ENCODE results near the gene SLC7A14.
"Not testable (repeated sequence)": the region's sequence is repeated elsewhere in the genome, so short reads cannot be mapped to it uniquely, and the experiment has no call there.

SLC7A14 gene

DNA sequence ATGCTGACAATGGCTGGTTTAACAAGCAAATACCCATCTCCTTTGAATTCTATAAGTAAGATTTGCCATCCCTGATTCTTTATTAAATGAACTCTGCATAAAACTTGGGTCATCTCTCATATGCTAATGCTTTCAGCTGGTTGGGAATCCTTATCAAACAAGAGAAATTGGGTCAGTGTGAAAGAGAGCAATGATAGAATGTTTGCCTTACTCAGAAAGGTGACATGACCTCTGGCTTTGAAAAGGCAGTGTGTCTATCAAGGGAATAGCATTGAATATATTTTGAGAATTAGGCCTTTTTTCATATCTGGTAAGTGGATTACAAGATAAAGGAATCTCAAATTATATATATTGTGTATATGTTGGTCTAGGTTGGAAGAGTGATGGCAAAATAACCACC lies 8.7 kb upstream of the SLC7A14 start:
- DNase-seq (ENCODE audit: low read depth in 3 of 3, low spot score in 1 of 3) = no peak

DNA sequence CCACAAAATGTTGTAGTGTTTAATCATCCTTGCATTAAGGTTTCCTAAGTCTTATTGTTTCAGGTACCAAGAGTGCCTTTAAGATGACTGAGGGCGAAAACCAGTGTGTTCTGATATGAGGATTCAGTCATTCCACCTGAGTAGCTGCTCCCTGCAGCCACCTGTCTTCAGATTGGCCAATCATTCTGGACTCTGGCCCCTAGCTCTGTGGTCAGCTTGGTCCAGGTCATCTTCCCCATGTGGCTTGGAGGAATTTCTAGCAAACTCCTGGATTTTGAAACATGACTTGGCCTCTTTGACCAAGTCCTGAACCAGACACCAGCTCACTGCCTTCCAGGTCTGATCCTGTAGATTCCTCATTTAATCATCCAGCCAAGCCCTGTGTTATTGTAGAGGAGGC lies 7.8 kb upstream of the SLC7A14 start:
- no peak for DNase-seq (ENCODE audit: low read depth in 3 of 3, low spot score in 1 of 3)

GRCh38 chr3:170589113-170589512 lies 3.2 kb upstream of the SLC7A14 start:
- no peak for DNase-seq (ENCODE audit: low read depth in 3 of 3, low spot score in 1 of 3)

DNA sequence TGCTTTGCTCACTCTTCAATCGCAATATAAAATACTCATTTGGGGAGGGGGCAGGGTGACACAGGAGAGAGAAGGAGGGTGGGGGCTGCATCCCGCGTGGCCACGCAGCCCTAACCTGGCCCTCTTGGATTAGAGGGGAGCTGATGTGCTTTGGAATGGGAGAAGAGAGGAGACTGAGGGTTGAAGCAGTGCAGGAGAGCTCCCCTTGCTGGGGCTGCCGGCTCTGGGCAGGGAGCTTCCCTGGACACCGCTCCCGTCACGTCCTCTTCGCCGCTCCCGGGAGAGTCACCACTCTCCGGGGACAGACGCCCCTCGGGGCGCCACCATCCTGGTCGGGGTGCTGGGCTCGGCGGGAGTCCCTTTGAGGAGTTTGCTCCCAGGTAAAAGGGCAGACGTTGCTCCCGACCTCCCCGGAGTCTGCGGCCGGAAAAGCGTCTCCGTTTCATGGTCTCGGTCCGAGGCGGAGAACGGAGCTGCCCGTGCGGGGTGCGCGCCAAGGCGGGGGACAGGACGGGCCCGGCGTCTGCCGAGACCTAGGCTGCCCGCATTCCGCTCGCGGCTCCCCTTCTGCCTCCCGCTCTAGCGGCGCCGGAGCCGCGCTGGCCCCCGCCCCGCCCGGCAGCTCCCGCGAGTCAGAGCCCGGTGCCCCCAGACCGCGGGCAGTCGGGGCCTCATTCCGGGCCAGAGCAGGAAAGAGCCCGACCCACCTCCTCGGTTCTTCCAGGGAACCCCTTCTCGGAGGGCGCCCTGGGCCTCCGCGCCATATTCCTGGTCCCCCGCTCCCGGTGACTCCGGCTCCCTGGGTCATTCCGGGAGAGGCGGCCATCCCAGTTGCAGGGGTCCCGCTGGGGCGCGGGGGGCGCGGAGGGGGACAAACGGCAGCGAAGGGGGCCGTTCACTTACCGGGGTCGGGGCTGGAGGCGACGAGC lies 603 bp downstream of the SLC7A14 start:
- DNase-seq (ENCODE audit: low read depth in 3 of 3, low spot score in 1 of 3) = no peak

- peak in 1 of 3 donors; percentile 36 for DNase-seq (ENCODE audit: low read depth in 3 of 3, low spot score in 1 of 3)
These were observed 1.3 kb downstream of the SLC7A14 start for GRCh38 chr3:170584585-170585007.

DNA sequence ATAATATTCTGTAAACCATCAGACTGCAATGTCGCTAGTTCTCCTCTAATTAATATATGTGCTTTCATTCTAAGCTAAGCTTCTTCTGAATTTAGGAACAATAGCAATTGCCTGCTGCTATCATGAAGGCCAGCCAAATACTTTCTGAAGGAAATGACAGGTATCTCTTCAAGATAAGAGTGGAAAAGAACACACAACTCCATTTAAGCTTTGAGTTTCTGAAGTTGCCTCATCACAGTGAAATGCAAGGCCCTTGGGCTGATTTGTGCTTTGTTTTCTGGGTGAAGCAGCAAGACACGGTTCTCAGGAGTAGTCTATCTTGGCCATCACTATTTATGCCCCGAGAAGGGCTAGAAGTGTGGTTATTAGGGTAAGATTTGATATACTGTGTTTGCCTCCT lies 6.2 kb downstream of the SLC7A14 start:
- no peak for DNase-seq (ENCODE audit: low read depth in 3 of 3, low spot score in 1 of 3)

- no peak for DNase-seq (ENCODE audit: low read depth in 3 of 3, low spot score in 1 of 3)
These were observed 13.1 kb downstream of the SLC7A14 start for GRCh38 chr3:170572665-170573253.

DNA sequence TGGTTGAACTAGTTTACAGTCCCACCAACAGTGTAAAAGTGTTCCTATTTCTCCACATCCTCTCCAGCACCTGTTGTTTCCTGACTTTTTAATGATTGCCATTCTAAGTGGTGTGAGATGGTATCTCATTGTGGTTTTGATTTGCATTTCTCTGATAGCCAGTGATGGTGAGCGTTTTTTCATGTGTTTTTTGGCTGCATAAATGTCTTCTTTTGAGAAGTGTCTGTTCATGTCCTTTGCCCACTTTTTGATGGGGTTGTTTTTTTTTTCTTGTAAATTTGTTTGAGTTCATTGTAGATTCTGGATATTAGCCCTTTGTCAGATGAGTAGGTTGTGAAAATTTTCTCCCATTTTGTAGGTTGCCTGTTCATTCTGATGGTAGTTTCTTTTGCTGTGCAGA lies 18.3 kb downstream of the SLC7A14 start:
- DNase-seq (ENCODE audit: low read depth in 3 of 3, low spot score in 1 of 3) = not testable (repeated sequence)

GRCh38 chr3:170566413-170566812 lies 19.5 kb downstream of the SLC7A14 start:
- DNase-seq (ENCODE audit: low read depth in 3 of 3, low spot score in 1 of 3) = no peak

- no peak for DNase-seq (ENCODE audit: low read depth in 3 of 3, low spot score in 1 of 3)
These were observed 20.4 kb downstream of the SLC7A14 start for GRCh38 chr3:170565495-170565894.

GRCh38 chr3:170564664-170565063 lies 21.2 kb downstream of the SLC7A14 start:
- DNase-seq (ENCODE audit: low read depth in 3 of 3, low spot score in 1 of 3) = no peak

GRCh38 chr3:170563712-170564423 lies 22.0 kb downstream of the SLC7A14 start:
- no peak for DNase-seq (ENCODE audit: low read depth in 3 of 3, low spot score in 1 of 3)

DNA sequence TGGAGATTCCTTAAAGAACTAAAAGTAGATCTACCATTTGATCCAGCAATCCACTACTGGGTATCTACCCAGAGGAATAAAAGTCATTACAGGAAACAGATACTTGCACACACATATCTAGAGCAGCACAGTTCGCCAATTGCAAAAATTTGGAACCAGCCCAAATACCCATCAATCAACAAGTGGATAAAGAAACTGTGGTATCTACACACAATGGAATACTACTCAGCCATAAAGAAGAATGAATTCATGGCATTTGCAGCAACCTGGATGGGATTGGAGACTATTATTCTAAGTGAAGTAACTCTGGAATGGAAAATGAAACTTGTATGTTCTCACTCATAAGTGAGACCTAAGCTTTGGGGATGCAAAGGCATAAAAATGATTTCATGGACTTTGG lies 23.8 kb downstream of the SLC7A14 start:
- no peak for DNase-seq (ENCODE audit: low read depth in 3 of 3, low spot score in 1 of 3)

DNA sequence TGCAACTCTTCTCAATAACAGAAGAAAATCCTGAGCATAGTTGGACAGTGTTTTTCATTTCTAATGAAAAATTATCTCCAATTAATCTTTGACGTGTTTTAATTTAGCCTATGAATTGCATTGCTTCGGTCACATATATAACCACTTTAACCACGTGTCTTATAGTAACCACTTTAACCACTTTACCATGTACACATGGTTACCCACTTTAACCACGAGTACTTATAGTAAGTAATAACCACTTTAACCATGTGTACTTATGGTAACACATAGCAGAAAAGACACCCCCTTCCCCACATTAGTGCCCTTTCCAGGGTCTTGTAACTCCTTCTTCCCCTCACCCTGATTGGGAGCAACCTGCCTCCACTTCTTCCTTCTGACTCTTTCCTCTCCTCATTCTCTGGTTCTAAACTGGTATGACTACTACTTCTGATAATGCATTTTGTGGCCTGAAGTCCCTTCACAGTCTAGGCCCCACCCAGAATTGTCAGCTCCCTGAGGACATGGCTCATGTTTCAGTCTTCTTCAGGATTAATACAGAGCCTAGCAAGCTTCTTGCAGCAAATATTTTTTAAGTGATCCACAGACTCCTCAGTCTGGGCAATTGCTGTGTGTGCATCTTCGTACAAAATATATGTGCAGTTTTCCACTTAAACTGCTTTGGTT lies 25.0 kb downstream of the SLC7A14 start:
- DNase-seq (ENCODE audit: low read depth in 3 of 3, low spot score in 1 of 3) = no peak

- no peak for DNase-seq (ENCODE audit: low read depth in 3 of 3, low spot score in 1 of 3)
These were observed 25.6 kb downstream of the SLC7A14 start for GRCh38 chr3:170560296-170560695.

DNA sequence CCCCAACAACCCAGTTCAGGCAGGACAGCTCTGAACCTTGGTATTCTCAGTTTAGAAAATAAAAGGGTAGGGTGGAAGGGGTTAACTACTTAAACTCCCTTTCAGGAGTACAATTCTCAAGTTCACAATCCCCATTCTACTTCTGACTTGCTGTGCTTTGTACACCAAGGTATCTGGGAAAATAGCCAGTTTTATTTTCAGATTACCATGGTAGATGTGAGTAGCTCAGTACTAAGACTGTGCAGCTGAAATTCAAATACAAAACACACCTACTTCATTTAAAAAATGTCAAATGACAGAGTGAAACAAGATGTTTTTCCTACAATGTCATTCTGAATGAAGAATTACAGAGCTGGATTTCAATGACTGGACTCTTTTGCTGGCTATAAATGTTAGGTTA lies 27.4 kb downstream of the SLC7A14 start:
- DNase-seq (ENCODE audit: low read depth in 3 of 3, low spot score in 1 of 3) = no peak

- no peak for DNase-seq (ENCODE audit: low read depth in 3 of 3, low spot score in 1 of 3)
These were observed 30.5 kb downstream of the SLC7A14 start for GRCh38 chr3:170555329-170555728.

GRCh38 chr3:170553788-170554757 lies 31.8 kb downstream of the SLC7A14 start:
- DNase-seq (ENCODE audit: low read depth in 3 of 3, low spot score in 1 of 3) = no peak

- no peak for DNase-seq (ENCODE audit: low read depth in 3 of 3, low spot score in 1 of 3)
These were observed 34.6 kb downstream of the SLC7A14 start for GRCh38 chr3:170551252-170551651.

DNA sequence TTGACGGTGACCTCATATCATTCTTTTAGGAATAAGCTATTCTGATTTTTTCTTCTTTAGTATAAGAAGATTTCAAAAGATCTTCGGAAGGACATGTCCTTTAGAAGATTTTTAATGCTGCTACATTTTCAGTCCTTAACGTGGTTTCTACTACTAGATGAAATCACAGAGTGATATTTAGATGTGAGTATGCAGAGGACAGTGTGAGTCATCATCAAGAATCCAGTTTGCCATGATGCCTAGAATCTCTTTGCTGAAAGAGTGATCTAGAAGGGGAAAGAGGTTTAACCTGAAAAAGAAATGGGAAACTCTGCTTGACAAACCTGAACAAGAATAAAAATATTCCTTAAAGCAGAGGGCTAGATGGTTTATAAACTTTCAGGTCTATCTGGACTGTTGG lies 43.2 kb downstream of the SLC7A14 start:
- no peak for DNase-seq (ENCODE audit: low read depth in 3 of 3, low spot score in 1 of 3)
